Activated naive CD4-positive, alpha-beta T cell treated with anti-CD3 and anti-CD28 coated beads for 36 hours (primary cell): Measurements from ENCODE around the gene KLF6. TPM values are rescaled to one million over a fixed set of nuclear protein-coding genes. Genes with fewer than 3 reads are reported as not detected.

Experiments
- CTCF ChIA-PET: fragments of 350-600 bp; sonication (Branson Sonifier 250); formaldehyde crosslinking; loops from one replicate; lab custom pipeline; 2021; ENCODE audit warnings: antibody characterized with exemption; lab: Charles Lee
- DNase-seq: peaks from one replicate; pipeline ENCODE4 v3.0.0-alpha.2; 2020
- H3K27ac Mint-ChIP-seq: one replicate; pipeline ENCODE4 v1.8.0; 2021; ENCODE audit warnings: mild to moderate bottlenecking, mixed read lengths
- H3K27me3 Mint-ChIP-seq: one replicate; pipeline ENCODE4 v1.8.0; 2021; ENCODE audit warnings: low read depth, mixed read lengths
- H3K36me3 Mint-ChIP-seq: one replicate; pipeline ENCODE4 v1.8.0; 2021; ENCODE audit warnings: low read depth, mixed read lengths
- H3K4me1 Mint-ChIP-seq: one replicate; pipeline ENCODE4 v1.8.0; 2021; ENCODE audit warnings: low read depth, mixed read lengths
- H3K4me3 Mint-ChIP-seq: one replicate; pipeline ENCODE4 v1.8.0; 2021; ENCODE audit warnings: mild to moderate bottlenecking, moderate library complexity, mixed read lengths
- H3K9me3 Mint-ChIP-seq: one replicate; pipeline ENCODE4 v1.8.0; 2021; ENCODE audit warnings: mixed read lengths
- intact Hi-C: fragments of 100-400 bp; cut with micrococcal nuclease; formaldehyde crosslinking; loops from one replicate; pipeline ENCODE4 v1.15.1; 2023
- total RNA-seq, 2 experiments: library from RNA; stranded (reverse); gene quantifications; one replicate each; pipeline ENCODE4 v1.2.3, GENCODE V29; 2021

KLF6 gene
- total RNA-seq, 2 experiments from 2014 or later, result 78.9 to 82.1 TPM

- Mint-ChIP-seq H3K4me1 (peaks cover 19% of the 10 kb centered on the region), H3K27me3 (no peaks in the 10 kb centered on the region), H3K36me3 (peaks cover 12% of the 10 kb centered on the region), H3K27ac (no peak overlapping the region), H3K4me3 (no peak overlapping the region), H3K9me3 (peaks cover 19% of the 10 kb centered on the region)
- CTCF ChIA-PET, result no interaction called here
- no peak for DNase-seq
- intact Hi-C loops, result no loop called here
Observed at GRCh38 chr10:3793553-3793952, 8.5 kb upstream of the KLF6 start.

DNA sequence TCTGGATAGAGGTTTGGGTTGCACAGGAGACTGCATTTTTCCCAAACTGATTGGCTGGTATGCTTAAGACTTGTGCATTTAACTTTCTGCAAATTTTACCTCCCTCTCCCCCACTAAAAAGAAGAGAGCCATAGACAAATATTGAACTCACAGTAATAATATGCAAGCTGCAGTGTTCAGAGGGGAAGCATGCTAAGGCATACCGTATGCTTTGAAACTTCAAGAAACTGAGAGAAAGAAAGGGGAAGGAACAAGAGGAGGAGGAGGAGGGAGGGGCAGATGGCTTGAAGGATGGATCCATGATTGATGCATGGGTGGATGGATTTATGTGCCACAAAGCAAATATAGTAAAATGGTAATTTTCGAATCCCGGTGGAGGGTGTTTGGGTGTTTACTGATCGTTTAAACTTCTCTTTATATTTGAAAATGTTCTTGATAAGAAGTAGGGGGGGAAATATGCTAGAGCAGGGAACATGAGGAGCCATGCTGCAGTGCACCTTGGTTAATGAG, 7.8 kb upstream of the KLF6 start:
- H3K36me3 Mint-ChIP-seq, result peaks cover 12% of the 10 kb centered on the region
- H3K27ac Mint-ChIP-seq, result no peak overlapping the region
- intact Hi-C loops, result no loop called here
- no peaks in the 10 kb centered on the region for H3K27me3 Mint-ChIP-seq
- CTCF ChIA-PET, result no interaction called here
- peaks cover 11% of the 10 kb centered on the region for H3K4me1 Mint-ChIP-seq
- H3K9me3 Mint-ChIP-seq, result peaks cover 22% of the 10 kb centered on the region
- H3K4me3 Mint-ChIP-seq, result no peak overlapping the region
- DNase-seq, result no peak

DNA sequence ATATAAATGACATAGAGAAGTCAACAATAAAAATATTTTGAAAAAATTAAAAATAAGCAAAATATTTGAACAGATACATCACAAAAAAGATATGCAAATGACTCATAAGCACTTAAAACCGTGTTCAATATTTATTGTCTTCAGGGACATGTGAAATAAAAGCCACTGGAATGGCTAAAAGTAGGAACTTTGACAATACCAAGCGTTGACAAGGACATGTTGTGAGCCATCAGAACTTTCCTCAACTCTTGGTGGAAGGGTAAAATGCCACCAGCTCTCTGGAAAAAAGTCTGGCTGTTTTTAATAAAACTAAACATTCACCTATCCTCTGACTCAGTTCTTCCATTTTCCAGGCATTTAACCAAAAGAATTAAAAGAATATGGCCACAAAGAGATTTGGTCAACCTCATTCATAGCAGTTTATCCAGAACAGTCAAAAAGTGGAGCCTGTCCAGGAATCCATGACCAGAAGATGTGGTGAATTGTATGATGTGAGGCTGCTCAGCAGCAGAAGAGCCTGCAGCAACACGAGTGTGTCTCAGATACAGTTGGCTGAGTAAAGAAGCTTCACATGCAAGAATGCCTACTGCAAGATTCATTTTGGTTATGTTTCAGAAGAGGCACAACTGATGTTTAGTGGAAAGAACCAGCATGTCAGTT, 7.1 kb upstream of the KLF6 start:
- DNase-seq, result no peak
- CTCF ChIA-PET, result no interaction called here
- Mint-ChIP-seq H3K4me3 (no peak overlapping the region), H3K27ac (no peak overlapping the region), H3K9me3 (peaks cover 22% of the 10 kb centered on the region), H3K36me3 (peaks cover 12% of the 10 kb centered on the region), H3K4me1 (peaks cover 8% of the 10 kb centered on the region), H3K27me3 (no peaks in the 10 kb centered on the region)
- intact Hi-C loops, result no loop called here

DNA sequence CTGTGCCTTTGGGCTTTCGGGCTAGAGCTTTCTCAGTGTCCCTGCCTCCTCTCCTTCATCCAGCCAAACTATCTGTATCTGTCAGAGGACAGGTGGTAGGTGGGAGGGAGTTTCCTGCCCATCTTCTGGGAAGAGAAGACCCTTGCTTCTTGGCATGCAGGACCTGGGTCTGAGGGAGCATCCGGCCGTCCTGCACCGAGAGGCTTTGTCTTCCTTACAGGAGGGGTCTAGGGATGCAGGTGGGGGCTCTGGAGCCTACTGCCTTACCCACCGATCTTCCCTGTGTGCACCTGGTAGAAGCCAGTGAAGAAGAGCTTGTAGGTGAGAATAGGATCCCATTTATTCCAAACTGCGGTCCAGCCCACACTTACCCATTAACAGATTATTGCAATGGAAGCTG, 5.8 kb upstream of the KLF6 start:
- Mint-ChIP-seq H3K9me3 (peaks cover 16% of the 10 kb centered on the region), H3K27me3 (no peaks in the 10 kb centered on the region), H3K27ac (no peak overlapping the region), H3K4me1 (peaks cover 16% of the 10 kb centered on the region), H3K36me3 (peaks cover 12% of the 10 kb centered on the region), H3K4me3 (no peak overlapping the region)
- intact Hi-C loops, result no loop called here
- CTCF ChIA-PET, result interaction anchor here (0.5 to 0.6 kb wide), 2 partner anchors 542 to 856 kb away, joined by 3 to 4 read pairs; no protein-coding TSS in a partner anchor
- no peak for DNase-seq

DNA sequence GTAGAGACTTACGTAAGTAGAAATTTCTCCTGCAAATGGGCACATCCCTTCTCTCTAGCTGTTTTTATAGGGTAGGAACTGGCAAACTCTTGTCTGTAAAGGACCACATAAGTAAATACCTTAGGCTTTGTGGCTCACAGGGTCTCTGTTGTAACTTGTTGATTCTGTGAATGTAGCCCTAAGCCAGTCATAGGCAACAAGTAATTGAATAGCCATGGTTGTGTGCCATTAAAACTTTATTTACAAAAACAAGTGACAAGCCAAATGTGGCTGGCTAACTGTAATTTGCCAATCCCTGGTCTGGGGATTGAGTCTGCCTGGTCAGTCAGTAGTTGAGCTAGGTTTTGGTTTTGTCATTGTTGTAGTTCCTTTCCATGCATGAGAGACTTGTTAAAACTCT, 5.3 kb upstream of the KLF6 start:
- DNase-seq, result no peak
- H3K4me3 Mint-ChIP-seq, result no peak overlapping the region
- H3K9me3 Mint-ChIP-seq, result peaks cover 16% of the 10 kb centered on the region
- H3K4me1 Mint-ChIP-seq, result peaks cover 16% of the 10 kb centered on the region
- no peak overlapping the region for H3K27ac Mint-ChIP-seq
- intact Hi-C loops, result no loop called here
- CTCF ChIA-PET, result no interaction called here
- no peaks in the 10 kb centered on the region for H3K27me3 Mint-ChIP-seq
- H3K36me3 Mint-ChIP-seq, result peaks cover 12% of the 10 kb centered on the region

DNA sequence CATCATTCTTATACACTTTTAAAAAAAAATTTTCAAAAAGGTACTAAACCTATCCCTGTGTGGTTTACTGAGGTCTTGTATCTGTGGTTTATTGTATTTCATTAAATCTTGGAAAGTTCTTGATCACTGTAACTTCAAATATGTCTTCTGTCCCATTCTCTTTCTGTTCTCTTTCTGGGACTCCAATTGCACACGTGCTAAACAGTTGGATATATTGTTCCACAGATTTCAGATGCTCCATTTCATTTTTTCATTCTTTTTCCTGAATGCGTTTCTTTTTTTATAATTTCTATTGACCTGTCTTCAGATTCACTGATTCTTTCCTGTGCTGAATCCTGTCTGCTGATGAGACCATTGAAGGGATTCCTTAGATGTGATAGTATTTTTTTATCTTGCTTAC, 4.6 kb upstream of the KLF6 start:
- intact Hi-C loops, result no loop called here
- H3K27ac Mint-ChIP-seq, result no peak overlapping the region
- no peak for DNase-seq
- H3K4me1 Mint-ChIP-seq, result peaks cover 16% of the 10 kb centered on the region
- peaks cover 16% of the 10 kb centered on the region for H3K9me3 Mint-ChIP-seq
- CTCF ChIA-PET, result interaction anchor here (0.6 kb wide), 1 partner anchor 42 kb away, joined by 3 read pairs; no protein-coding TSS in a partner anchor
- no peaks in the 10 kb centered on the region for H3K27me3 Mint-ChIP-seq
- H3K4me3 Mint-ChIP-seq, result no peak overlapping the region
- H3K36me3 Mint-ChIP-seq, result peaks cover 12% of the 10 kb centered on the region

DNA sequence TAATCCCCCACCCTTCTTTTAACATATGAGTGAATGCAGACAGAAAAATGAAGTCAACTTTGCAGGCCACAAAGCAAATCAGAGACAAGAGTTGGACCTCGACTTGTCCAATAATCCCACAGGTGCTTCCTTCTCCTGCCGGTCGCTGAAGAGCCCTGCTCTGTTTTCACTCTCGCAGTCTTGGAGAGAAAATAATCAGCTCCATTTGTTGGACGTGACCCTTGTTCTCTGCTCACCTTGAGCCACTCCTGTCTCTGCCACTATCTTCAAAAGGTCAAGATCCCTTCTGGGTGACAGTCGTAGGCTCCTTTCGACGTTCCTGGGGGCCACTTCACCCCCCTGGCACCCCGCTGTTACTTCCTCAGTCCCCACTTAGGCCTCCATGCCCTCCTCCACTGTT, 2.8 kb upstream of the KLF6 start:
- Mint-ChIP-seq H3K4me1 (peaks cover 16% of the 10 kb centered on the region), H3K36me3 (peaks cover 26% of the 10 kb centered on the region), H3K4me3 (no peak overlapping the region), H3K27me3 (no peaks in the 10 kb centered on the region), H3K9me3 (peaks cover 13% of the 10 kb centered on the region), H3K27ac (no peak overlapping the region)
- DNase-seq, result no peak
- intact Hi-C loops, result no loop called here
- CTCF ChIA-PET, result no interaction called here

- Mint-ChIP-seq H3K27me3 (no peaks in the 10 kb centered on the region), H3K36me3 (peaks cover 32% of the 10 kb centered on the region), H3K9me3 (peaks cover 13% of the 10 kb centered on the region), H3K4me1 (peaks cover 15% of the 10 kb centered on the region), H3K27ac (peak overlapping the region; percentile 96), H3K4me3 (no peak overlapping the region)
- CTCF ChIA-PET, result no interaction called here
- no peak for DNase-seq
- intact Hi-C loops, result no loop called here
Observed at GRCh38 chr10:3787016-3787400, 2.0 kb upstream of the KLF6 start.

GRCh38 chr10:3786295-3787015, 1.4 kb upstream of the KLF6 start:
- Mint-ChIP-seq H3K4me3 (peak overlapping the region; percentile 96), H3K4me1 (peaks cover 20% of the 10 kb centered on the region), H3K9me3 (peaks cover 13% of the 10 kb centered on the region), H3K27ac (peak overlapping the region; percentile 96), H3K36me3 (peaks cover 38% of the 10 kb centered on the region), H3K27me3 (no peaks in the 10 kb centered on the region)
- CTCF ChIA-PET, result no interaction called here
- DNase-seq, result no peak
- intact Hi-C loops, result no loop called here

GRCh38 chr10:3785851-3786271, 852 bp upstream of the KLF6 start:
- Mint-ChIP-seq H3K36me3 (peaks cover 44% of the 10 kb centered on the region), H3K27ac (peak overlapping the region; percentile 96), H3K4me3 (peak overlapping the region; percentile 96), H3K9me3 (peaks cover 13% of the 10 kb centered on the region), H3K4me1 (peaks cover 25% of the 10 kb centered on the region), H3K27me3 (no peaks in the 10 kb centered on the region)
- intact Hi-C loops, result loop anchor here (1.0 kb wide), 3 partner anchors 9 to 614 kb away; partner anchors contain the start of gene PITRM1
- CTCF ChIA-PET, result no interaction called here
- DNase-seq, result no peak

GRCh38 chr10:3785251-3785850, 342 bp upstream of the KLF6 start:
- peak; percentile 99 for DNase-seq
- intact Hi-C loops, result loop anchor here (1.0 kb wide), 3 partner anchors 8 to 613 kb away; partner anchors contain the start of gene PITRM1
- Mint-ChIP-seq H3K27me3 (no peaks in the 10 kb centered on the region), H3K4me3 (peak overlapping the region; percentile 96), H3K9me3 (peaks cover 13% of the 10 kb centered on the region), H3K4me1 (peaks cover 30% of the 10 kb centered on the region), H3K36me3 (peaks cover 49% of the 10 kb centered on the region), H3K27ac (peak overlapping the region; percentile 99)
- CTCF ChIA-PET, result no interaction called here

GRCh38 chr10:3783682-3784432, 1.2 kb downstream of the KLF6 start:
- peak overlapping the region; percentile 99 for H3K27ac Mint-ChIP-seq
- H3K36me3 Mint-ChIP-seq, result peaks cover 54% of the 10 kb centered on the region
- intact Hi-C loops, result loop anchor here (1.0 to 5.0 kb wide), 12 partner anchors 26 to 557 kb away; no protein-coding TSS in a partner anchor
- H3K4me1 Mint-ChIP-seq, result peaks cover 45% of the 10 kb centered on the region
- H3K27me3 Mint-ChIP-seq, result no peaks in the 10 kb centered on the region
- peaks cover 4% of the 10 kb centered on the region for H3K9me3 Mint-ChIP-seq
- CTCF ChIA-PET, result interaction anchor here (0.6 to 1.3 kb wide), 4 partner anchors 22 to 348 kb away, joined by 3 to 4 read pairs (median 3); no protein-coding TSS in a partner anchor
- H3K4me3 Mint-ChIP-seq, result peak overlapping the region; percentile 96
- peak; percentile 38 for DNase-seq
